Measurements from ENCODE around the gene UBE2C. TPM values are rescaled to one million over a fixed set of nuclear protein-coding genes. Genes with fewer than 3 reads are reported as not detected.

Gene UBE2C
- total and polyA plus RNA-seq, 2 donors (not counting 1 experiment from before 2014, with no cell fraction given): 0.54 to 2.4 TPM

DNA sequence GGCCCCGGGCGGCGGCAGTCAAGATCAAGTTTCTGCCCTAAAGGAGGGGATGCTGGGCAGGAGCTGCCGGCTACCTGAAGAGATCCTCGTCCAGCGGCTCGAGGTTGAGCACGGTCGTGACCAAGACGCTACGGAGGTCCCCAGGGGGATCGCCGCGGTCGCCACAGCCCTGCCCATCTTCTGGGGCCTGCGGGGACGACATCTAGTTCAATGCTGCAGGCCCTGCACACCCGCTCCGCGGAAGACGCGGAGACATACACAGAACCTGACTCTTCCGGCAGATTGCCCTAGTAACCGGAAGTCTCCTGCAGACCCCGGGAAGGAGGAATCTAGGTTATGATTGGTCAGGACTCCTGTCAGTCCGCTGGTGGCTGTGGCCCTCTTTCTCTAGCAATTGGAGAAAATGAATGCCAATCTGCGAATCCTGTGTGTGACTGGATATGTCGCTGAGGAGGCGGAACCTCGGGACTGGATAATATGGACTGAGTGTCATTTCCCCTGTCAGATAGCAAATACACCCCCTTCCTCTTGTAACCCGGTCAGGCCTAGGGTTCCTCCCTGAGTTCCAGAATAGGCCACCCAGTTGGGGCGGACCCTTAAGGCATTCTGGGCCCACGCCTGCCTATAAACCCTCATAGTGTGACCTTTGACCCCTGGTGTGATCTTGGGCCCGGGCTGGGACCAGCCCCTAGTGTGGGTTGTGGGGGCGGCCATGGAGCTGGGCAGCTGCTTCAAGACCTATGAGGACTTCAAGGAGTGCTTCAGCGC lies 44.9 kb downstream of the UBE2C start, which contains the start of the genes ACOT8 and ZSWIM3:
Gene ACOT8 (minus strand): TSS at position 279 of the 768 bp plus-strand sequence. CDS start 77 bp downstream, at position 202.
Gene ZSWIM3 (plus strand): TSS at position 501 of the 768 bp plus-strand sequence. CDS start 212 bp downstream, at position 713.
- ChIA-PET CTCF (interaction anchor here (1.6 to 2.0 kb wide), 3 partner anchors 21 to 58 kb away, joined by 4 to 8 read pairs (median 6); no protein-coding TSS in a partner anchor), POLR2A (interaction anchor here (0.6 to 1.6 kb wide), 6 partner anchors 15 to 450 kb away, joined by 3 to 5 read pairs (median 4); partner anchors contain the start of genes CTSA, NEURL2 and PCIF1)
- intact Hi-C loops (cut with micrococcal nuclease): loop anchor here (1.0 kb wide), 7 partner anchors 24 to 114 kb away; partner anchors contain the start of genes CTSA, DNTTIP1, NEURL2 and UBE2C
- Histone ChIP-seq H4K20me1 (ENCODE audit: control insufficient read depth, insufficient read depth, low read length, poor library complexity, severe bottlenecking) (no peaks in the 10 kb centered on the region), H3K4me3 (ENCODE audit: control extremely low read depth in 1 of 5, extremely low read depth in 1 of 5, insufficient read depth in 1 of 5, low read depth in 2 of 5, low read length in 4 of 5) (peak within 1 kb of the TSS; percentile 69 to 94 (median 81)), H3K36me3 (replicated peaks in 1 of 2; ENCODE audit: control extremely low read depth in 1 of 2, control insufficient read depth in 1 of 2, extremely low read depth in 1 of 2, insufficient read depth in 2 of 2, low read length in 1 of 2) (peaks cover 0 to 23% of the 10 kb centered on the region in 2 experiments), H3K4me2 (replicated peaks; ENCODE audit: low read depth, low read length, poor library complexity, severe bottlenecking) (peak within 1 kb of the TSS; percentile 90), H2AFZ (ENCODE audit: insufficient read depth, low read depth, low read length, poor library complexity, severe bottlenecking) (peak within 1 kb of the TSS; percentile 90), H3K9ac (ENCODE audit: low read length) (peak within 1 kb of the TSS; percentile 78), H3K79me2 (ENCODE audit: control insufficient read depth, insufficient read depth, low read length) (peaks cover 76% of the 10 kb centered on the region), H3K27ac (ENCODE audit: low read length in 2 of 2) (peak within 1 kb of the TSS; percentile 88), H3K4me1 (ENCODE audit: control insufficient read depth in 2 of 2, insufficient read depth in 2 of 2, low read length in 2 of 2) (peaks cover 18 to 29% of the 10 kb centered on the region in 2 donors), H3K9me3 (ENCODE audit: control extremely low read depth in 1 of 3, control insufficient read depth in 2 of 3, insufficient read depth in 1 of 3, low read length in 2 of 3) (peaks cover 0 to 3% (median 0%) of the 10 kb centered on the region in 3 donors), H3K27me3 (replicated peaks in 1 of 4; ENCODE audit: control extremely low read depth in 1 of 4, control insufficient read depth in 3 of 4, insufficient read depth in 4 of 4, low read length in 3 of 4) (no peaks in the 10 kb centered on the region)
- DNase-seq (peak; percentile 99), ATAC-seq (ENCODE audit: low read depth) (peak; percentile 98)
- Mint-ChIP-seq H3K9me3 (ENCODE audit: insufficient read depth) (no peaks in the 10 kb centered on the region), H3K4me1 (peaks cover 38% of the 10 kb centered on the region), H3K27me3 (no peaks in the 10 kb centered on the region), H3K4me3 (peak within 1 kb of the TSS; percentile 93), H3K27ac (peak within 1 kb of the TSS; percentile 96)
- TF ChIP-seq, protein P1, sequence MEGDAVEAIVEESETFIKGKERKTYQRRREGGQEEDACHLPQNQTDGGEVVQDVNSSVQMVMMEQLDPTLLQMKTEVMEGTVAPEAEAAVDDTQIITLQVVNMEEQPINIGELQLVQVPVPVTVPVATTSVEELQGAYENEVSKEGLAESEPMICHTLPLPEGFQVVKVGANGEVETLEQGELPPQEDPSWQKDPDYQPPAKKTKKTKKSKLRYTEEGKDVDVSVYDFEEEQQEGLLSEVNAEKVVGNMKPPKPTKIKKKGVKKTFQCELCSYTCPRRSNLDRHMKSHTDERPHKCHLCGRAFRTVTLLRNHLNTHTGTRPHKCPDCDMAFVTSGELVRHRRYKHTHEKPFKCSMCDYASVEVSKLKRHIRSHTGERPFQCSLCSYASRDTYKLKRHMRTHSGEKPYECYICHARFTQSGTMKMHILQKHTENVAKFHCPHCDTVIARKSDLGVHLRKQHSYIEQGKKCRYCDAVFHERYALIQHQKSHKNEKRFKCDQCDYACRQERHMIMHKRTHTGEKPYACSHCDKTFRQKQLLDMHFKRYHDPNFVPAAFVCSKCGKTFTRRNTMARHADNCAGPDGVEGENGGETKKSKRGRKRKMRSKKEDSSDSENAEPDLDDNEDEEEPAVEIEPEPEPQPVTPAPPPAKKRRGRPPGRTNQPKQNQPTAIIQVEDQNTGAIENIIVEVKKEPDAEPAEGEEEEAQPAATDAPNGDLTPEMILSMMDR (IDR thresholded peaks at IDR 0.05): no peak
- TF ChIP-seq EZH2 (IDR thresholded peaks at IDR 0.05; ENCODE audit: borderline replicate concordance, insufficient read depth, low read depth, low read length, poor library complexity, severe bottlenecking): no peak
- WGBS (ENCODE audit: insufficient coverage): under 1% methylated on average over 31 of the region's 36 CpGs
